HG03135 (cell line): ENCODE results near the gene KPNA6.
A peak's percentile ranks its signal among the peaks of the same experiment; 100 is the strongest.
"Not testable (repeated sequence)": the region's sequence is repeated elsewhere in the genome, so short reads cannot be mapped to it uniquely, and the experiment has no call there.

ENCODE experiments used
- ATAC-seq: cut with Tn5 transposase; IDR thresholded peaks from one replicate; pipeline ENCODE4 v1.9.1; 2021; ENCODE audit warnings: mild to moderate bottlenecking, moderate library complexity; ENCODE audit not compliant: unreplicated experiment

The KPNA6 gene

DNA sequence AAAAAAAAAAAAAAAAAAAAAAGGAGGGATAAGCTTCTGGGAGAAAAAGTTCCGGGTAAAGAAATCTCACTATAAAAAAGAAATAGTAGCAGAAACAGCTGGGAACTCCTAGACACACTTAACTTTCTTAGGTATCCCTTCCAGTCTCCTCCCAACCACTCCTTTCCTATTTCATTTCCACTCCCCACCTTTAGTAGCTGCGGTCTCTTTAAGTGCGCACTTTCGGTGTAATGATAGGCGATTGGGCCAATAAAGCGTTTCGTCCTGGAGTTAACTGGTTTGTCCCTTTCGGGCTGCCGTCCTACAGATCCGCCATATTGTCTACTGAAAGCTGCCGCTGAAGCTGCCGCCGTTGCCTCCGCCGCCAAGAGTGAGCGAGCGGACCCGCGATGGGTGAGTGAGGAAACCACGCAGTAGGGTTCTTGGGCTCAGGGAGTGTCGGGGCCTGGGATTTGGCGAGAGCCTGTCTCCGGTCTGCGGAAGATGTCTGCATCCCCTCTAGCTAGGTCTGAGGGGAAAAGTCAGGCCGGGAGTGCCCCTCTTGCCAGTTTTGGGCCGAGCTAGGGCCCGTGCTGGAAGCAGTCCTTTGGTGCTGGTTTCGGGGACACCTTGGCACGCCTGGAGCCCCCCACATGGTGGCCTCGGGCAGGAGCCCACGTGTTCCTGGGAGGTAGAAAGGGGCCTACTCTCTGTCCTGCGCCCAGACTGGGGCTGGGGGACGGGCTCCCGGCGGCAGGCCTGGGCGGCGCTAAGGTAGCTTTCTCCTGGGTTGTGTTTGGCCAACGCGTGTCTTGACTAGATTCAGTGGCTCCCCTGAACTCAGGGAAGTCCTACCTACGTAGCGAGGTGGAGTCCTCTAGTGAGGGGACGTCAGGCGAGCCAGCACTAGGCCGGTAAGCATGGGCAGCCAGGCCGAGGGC lies at the start of gene KPNA6:
TSS of gene KPNA6 (plus strand) at position 315 of the 920 bp plus-strand sequence. CDS start at position 390, 75 bp downstream.
- ATAC-seq, result peak; percentile 73

DNA sequence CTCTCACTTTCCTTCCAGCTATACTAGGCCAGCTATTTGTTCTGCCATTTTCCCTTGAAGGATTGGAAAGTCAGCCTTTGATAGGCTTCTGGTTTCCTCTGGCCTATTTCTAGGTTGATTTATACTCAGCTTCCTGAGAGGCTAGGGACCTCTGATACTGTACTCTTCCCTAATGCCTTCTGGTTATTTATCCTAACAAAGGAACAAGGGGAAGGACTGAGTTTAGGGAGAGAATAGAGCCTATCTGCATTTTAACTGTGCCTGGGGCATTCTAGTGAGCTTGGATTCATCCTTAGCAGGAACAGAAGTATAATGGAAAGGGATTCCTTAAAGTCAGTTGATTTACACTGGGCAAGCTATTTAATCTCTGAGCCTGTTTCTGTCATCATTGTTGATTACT lies 46.9 kb upstream of the KPNA6 start:
- no peak for ATAC-seq

DNA sequence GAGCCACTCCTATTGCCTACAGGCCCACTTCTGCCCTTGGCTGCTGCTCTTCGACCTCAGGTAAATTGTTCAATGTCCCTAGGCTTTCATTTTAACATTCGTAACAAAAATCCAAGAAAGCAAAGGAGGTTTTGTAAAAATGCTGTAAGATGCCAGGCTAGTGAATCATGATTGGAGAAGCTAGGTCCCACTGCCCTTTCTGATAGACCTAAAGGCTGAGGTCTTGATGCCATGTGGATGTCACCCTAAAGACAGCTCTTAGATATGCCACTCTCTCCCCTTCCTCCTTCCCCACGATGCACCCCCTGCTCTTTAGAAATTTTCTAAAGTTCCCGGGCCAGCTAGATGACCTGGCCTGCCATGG lies 45.0 kb upstream of the KPNA6 start:
- no peak for ATAC-seq

DNA sequence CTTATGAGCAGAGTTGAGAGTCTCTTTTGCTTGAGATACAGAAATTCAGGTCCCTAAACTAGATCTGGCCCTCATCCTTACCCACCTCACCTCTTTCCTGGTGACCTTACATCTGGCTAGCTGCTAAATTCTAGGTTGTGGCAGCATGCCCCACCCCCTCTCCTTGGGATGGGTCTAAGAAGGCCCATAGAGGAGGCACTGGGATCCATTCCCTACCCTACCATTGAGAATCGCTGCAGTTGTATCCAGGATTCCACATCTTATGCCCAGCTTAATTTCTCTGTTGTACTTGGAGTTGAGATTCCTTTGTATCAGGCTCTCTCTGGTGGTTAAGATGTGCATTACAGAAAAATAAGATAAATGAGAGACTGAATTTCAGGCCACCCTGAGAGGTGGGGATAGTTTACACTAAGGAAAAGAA lies 44.6 kb upstream of the KPNA6 start:
- no peak for ATAC-seq

DNA sequence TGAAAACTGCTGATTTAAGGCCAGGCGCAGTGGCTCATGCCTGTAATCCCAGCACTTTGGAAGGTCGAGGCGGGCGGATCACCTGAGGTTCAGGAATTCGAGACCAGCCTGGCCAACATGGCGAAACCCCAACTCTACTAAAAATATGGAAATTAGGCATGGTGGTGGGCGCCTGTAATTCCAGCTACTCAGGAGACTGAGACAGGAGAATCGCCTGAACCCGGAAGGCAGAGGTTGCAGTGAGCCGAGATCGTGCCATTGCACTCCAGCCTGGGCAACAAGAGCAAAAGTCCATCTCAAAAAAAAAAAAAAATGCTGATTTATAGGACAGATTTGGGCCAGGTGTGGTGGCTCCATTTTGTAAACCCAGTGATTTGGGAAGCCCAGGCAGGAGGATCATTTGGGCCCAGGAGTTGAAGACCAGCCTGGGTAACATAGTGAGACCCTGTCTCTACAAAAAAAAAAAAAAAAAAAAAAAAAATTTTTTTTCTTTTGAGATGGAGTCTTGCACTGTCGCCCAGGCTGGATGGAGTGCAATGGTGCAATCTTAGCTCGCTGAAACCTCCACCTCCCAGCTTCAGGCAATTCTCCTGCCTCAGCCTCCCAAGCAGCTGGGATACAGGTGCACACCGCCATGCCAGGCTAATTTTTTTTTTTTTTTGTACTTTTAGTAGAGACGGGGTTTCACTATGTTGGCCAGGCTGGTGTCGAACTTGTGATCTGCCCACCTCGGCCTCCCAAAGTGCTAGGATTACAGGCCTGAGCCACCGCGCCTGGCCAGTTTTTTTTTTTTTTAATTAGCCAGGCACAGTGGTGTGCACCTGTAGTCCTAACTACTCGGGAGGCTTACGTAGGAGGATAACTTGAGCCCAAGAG lies 42.0 kb upstream of the KPNA6 start:
- ATAC-seq, result not testable (repeated sequence)

DNA sequence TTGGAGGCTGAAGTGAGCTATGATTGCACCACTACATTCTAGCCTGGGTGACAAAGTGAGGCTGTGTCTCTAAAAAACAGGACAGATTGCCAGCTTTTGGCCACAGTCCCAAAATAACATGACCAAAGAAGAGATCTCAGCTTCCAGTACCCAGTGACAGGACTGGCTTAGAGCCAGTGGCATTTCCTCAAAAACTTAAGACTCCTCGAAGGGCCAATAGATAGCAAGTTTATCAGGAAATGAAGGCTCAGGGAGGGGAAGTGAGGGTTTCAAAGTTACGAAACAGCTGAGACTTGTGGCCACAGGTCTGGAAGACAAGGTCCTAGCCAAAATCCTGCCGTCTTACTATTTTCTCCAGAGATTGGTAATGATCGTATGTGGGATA lies 41.4 kb upstream of the KPNA6 start:
- ATAC-seq, result no peak

DNA sequence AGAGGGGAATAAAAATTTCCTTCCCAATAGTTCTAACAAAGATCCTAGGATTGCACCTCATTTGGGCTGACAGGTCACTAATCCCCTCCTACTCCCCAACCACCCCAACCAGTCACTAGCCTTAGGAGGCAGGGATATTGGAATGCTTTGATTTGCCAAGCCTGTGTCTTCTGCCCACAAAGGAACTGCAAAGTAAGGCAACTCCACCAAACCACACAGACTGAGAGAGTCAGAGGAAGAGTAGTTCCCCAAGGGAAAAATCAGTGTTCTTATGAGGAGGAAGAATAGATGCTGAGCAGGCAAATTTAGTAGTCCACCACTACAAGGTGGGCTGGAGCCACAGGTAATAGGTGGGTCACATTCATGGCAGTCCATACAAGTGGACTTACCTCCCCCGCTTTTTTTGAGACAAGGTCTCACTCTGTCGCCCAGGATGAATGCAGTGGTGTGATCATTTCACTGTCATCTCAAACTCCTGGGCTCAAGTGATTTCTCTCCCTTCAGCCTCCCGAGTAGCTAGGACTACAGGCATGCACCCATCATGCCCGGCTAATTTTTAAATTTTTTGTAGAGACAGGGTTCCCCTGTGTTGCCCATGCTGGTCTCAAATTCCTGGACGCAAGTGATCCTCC lies 38.8 kb upstream of the KPNA6 start:
- no peak for ATAC-seq

DNA sequence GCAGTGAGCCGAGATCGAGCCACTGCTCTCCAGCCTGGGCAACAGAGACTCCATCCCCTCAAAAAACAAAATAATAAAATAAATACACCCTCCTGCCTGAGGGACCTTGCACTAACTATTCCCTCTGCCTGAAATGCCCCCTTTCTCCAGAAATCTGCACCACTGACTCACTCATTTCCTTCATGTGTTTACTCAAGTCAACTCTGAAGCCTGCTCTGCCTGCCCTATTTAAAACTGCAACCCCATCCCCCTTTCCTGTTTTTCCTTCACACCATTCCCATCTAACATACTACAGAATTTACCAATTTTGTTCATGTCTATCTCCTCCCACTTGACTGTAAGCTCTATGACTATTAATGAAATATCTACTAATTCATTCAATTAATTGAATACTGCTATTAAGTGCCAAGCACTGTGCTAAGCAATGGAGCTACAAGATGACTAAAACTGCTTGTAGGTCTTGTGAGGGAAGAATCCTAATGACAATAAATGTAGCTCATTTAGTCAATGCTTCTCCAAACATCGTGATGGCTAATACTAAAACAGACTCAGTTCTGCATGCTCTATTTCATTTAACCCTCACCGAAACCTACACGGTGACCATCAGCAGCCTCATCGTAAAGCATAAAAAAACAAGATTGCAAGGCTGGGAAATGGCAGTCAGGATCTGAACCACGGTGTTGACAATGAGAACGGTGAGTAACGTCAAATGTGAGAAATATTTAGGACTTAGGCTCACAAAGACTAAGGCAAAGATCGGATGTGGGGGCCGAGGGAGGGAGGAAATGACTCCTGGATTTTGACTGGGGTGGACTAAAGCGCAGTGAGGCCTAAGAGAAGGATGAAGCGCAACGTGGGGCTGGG lies 35.9 kb upstream of the KPNA6 start:
- ATAC-seq, result no peak

DNA sequence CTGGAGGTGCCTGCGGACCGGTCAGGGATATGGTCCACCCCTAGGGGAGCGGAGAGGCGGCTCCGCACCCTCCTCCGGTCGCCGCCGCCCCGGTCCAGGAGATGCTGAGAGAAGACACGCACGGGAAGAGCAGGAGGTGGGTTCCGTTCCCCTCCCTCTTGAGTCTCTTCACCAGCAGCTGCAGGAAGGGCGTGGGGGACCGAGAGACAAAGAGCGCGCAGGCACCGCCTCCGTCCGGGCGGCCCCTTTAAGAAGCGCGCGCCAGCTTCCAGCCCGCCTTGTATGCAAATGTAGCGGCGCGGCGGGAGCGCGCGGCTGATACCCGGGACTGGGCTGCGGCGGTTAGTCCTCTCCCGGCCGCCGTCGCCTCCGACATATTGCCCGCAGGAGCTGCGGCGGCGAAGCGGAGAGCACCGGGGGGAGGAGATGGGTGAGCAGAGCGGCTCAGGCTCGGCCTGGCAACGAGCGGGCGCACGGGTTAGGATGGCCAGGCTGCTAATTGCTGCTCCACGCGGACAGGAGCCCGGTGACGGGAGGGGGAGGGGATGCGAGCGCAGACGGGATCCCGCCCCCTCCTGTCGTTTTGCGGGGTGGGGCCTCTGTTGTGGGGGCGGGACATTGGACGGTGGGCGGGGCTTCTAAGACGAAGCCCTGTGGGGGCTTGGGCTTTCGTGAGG lies 35.1 kb upstream of the KPNA6 start, which contains the start of gene TMEM39B:
TSS of gene TMEM39B (plus strand) at position 318 of the 677 bp plus-strand sequence. CDS start at position 427, 109 bp downstream.
- ATAC-seq, result peak; percentile 87

DNA sequence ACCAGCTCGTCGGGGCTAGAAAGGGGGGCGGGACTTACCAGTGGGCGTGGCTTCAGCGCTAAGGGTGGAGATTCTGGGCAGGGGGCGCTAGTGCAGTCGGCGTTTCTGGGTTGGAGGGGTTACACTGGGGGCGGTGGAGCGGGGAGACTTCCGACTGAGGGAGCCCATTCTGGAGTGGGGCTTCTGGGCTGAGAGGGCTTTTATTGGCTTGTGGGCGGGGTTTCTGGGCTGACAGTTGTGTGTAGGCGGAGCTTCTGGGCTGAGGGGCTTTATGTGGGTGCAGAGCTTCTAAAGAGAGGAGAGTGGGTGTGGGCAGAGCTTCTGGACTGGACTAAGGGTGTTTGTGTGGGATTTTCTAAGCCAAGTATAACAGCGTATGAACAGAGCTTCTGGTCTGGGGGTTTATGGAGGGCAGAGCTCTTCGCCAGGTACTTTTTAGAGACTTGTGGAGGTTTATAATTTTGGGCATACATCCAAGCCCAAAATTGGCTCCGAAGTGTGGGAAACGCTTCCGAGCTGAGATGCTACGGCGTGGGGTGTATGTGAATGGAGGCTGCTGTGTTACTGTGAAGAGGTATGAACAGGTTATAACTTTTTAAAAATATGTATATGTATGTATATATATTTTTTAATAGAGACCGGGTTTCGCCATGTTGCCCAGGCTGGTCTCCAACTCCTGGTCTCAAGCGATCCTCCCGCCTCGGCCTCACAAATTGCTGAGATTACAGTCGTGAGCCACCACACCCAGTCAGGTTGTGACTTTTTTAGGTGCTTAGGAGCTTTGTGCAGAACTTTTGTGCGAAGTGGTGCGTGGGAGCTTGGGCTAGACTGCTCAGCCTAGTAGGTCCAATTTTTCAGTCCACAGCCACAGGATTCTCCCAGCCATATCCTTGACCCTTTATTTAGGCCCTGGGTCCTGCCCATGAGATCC lies 34.3 kb upstream of the KPNA6 start:
- peak; percentile 11 for ATAC-seq

DNA sequence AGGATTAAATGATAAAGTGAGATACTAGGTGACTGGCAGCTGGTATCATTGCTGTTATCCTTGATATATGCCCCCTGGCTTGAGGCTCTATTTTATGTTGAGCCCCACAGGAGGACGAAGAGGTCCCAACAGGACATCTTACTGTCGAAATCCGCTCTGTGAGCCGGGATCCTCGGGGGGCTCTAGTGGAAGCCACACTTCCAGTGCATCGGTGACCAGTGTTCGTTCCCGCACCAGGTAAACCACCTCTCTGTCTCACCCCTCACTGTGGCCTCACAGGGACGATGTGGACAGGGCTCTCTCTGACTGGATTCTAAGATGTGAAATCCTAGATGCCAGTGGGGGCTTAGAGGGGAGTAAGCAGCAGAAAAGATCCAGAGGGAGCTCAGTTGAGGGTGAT lies 33.0 kb upstream of the KPNA6 start:
- no peak for ATAC-seq

DNA sequence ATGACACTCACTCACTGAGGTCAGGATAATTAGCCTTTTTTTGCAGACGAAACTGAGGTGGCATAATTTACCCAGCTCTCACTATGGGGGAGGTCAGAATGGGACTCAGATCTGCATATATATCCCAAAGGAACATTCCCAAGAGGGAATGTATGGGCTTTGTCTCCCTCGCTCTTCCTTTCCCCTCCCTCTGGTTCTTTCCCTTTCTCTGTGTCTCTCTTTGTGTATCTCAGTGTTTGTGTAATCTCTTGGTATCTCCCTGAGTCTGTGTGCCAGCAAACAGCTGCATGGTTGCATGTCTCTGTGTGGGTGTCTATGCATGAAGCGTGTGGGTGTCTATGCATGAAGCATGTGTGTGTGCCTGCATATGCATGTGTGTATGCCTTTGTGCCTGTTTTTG lies 30.4 kb upstream of the KPNA6 start:
- no peak for ATAC-seq

DNA sequence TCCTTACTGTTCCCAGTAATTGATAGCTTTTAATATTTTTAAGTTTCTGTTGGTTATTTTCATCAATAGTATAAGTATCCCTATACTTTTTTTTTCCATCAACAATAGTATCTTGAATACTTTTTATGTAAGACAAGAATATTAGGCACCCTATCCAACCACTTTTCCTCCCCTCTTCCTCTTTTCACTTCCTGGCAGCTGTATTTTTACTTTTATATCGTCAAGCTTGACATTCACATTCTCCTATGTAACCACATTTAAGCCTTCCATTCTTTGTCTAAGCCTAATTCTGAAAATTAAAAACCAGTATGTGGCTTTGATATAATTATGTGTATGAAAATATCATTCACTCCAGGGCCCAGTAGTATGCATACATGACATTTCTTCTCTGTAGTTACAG lies 25.8 kb upstream of the KPNA6 start:
- ATAC-seq, result no peak

DNA sequence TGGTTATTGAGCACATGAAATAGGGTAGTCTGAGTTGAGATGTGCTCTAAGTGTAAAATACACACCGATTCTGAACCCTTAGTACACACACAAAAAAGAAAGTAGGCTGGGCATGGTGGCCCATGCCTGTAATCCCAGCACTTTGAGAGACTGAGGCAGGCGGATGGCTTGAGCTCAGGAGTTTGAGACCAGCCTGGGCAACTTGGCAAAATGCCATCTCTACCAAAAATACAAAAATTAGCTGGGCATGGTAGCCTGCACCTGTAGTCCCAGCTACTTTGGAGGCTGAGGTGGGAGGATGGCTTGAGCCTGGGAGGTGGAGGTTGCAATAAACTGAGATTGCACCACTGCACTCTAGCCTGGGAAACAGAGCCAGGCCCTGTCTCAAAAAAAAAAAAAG lies 21.5 kb upstream of the KPNA6 start:
- ATAC-seq, result not testable (repeated sequence)

DNA sequence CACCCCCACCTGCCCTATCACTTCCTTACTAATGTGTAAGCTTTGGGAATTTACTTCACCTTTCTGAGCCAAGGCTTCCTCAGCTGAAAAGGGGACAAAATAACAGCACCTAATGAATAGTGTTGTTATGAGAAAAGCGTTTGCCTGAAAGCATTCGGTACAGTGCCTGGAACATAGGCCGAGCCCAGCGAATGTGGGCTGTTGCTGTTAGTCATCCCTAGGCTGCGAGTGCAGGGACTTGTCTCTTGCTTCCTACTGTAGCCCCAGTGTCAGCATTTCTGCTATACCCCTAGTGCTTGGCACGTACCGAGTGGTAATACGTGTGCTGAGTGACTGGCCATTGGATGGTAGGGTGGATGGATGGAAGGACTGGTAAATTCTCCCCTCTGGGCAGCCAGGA lies 16.7 kb upstream of the KPNA6 start:
- no peak for ATAC-seq

DNA sequence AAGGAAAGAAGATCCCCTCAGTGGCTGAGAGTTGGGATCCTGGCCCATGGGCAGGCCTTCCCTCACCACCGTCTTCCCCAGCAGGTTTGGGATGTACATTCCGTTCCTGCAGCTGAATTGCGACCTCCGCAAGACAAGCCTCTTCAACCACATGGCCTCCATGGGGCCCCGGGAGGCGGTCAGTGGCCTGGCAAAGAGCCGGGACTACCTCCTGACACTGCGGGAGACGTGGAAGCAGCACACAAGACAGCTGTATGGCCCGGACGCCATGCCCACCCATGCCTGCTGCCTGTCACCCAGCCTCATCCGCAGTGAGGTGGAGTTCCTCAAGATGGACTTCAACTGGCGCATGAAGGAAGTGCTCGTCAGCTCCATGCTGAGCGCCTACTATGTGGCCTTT lies 16.3 kb upstream of the KPNA6 start:
- no peak for ATAC-seq

DNA sequence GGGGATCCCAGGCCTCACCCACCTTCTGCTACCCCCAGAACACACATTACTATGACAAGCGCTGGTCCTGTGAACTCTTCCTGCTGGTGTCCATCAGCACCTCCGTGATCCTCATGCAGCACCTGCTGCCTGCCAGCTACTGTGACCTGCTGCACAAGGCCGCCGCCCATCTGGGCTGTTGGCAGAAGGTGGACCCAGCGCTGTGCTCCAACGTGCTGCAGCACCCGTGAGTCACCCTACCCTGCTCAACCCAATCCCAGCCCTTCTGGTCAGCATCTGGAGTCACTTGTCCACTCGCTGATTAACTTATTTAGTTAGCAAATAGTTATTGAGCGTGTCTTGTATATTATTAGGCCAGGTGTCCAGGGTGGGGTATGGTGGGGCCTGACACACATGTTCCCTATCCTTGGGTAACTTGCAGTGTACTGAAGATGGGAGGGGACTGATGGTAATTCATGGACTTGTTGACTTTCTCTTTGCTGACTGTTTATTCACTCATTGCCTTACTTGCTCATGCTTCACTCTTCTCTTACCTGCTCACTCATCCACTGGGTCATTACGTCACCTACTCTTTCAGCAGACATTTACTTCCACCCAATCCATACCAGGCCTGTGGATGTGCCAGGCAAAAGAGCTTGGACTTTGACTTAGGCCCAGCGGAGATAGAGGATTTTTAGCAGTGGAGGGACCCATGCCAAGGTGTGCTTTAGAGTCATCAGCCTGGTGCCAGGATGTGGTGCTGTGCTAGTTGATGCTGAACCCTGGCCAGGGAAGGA lies 12.9 kb upstream of the KPNA6 start:
- ATAC-seq, result no peak

DNA sequence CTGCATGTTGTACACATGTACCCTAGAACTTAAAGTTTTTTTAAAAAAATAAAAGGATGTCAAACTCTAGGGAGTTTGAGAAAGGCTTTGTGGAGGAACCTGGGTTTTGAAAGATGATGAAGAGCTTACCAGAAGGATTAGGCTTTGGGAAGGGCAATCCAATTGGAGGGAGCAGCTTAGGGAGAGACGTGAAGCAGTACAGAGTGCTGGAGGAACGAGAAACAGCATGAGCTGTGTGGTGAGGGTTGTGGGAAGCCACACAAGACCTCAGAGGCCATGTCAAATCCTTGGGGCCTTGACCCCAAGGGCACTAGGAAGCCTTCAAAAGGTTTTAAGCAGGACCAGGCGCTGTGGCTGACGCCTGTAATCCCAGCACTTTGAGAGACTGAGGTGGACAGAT lies 8.4 kb upstream of the KPNA6 start:
- ATAC-seq, result no peak
